H1 (cell line): ENCODE results near the gene RCC1. TPM values are rescaled to one million over a fixed set of nuclear protein-coding genes. Genes with fewer than 3 reads are reported as not detected.
A peak's percentile ranks its signal among the peaks of the same experiment; 100 is the strongest.

ENCODE experiments used
- ATF3 ChIP-seq: IDR thresholded peaks from 2 replicates; pipeline ENCODE4 v1.6.1; 2011; ENCODE audit warnings: low read depth, mild to moderate bottlenecking, low read length; ENCODE audit not compliant: insufficient read depth
- BACH1 ChIP-seq: IDR thresholded peaks from 2 replicates; pipeline ENCODE4 v1.6.1; 2012; ENCODE audit warnings: low read length, improper control_type of control experiment
- CTBP2 ChIP-seq: IDR thresholded peaks from 2 replicates; pipeline ENCODE4 v1.7.0; 2011; ENCODE audit warnings: borderline replicate concordance, mild to moderate bottlenecking, moderate library complexity, mixed read lengths, low read length; ENCODE audit not compliant: insufficient read depth, insufficient read length
- GABPA ChIP-seq: IDR thresholded peaks from 2 replicates; pipeline ENCODE4 v1.6.1; 2011; ENCODE audit warnings: mild to moderate bottlenecking, low read length, moderate library complexity, borderline replicate concordance; ENCODE audit not compliant: insufficient read depth
- HDAC2 ChIP-seq, 2 experiments: fragments of 300-600 bp in 1 of 2; sonication (generic) in 1 of 2; IDR thresholded peaks; 2 replicates each; pipeline ENCODE4 v1.6.1; 2011 to 2012; ENCODE audit warnings: low read depth in 2 of 2, low read length in 2 of 2, mild to moderate bottlenecking in 2 of 2, moderate library complexity in 2 of 2, borderline replicate concordance in 1 of 2, inconsistent platforms in 1 of 2
- HDAC6 ChIP-seq: IDR thresholded peaks from one replicate; pipeline ENCODE4 v1.7.1; 2012; ENCODE audit warnings: low read depth, mild to moderate bottlenecking, inconsistent platforms, low read length, moderate library complexity
- KDM5A ChIP-seq: fragments of 200-600 bp; IDR thresholded peaks from 2 replicates; pipeline ENCODE4 v1.7.1; 2012; ENCODE audit warnings: mild to moderate bottlenecking, low read length, inconsistent platforms, mixed read lengths
- POLR2AphosphoS5 ChIP-seq: IDR thresholded peaks from 2 replicates; pipeline ENCODE4 v1.6.1; 2011; ENCODE audit warnings: low read depth, low read length
- RBBP5 ChIP-seq: IDR thresholded peaks from 2 replicates; pipeline ENCODE4 v1.7.1; 2012; ENCODE audit warnings: low read depth, mild to moderate bottlenecking, inconsistent platforms, low read length, moderate library complexity, borderline replicate concordance
- TEAD4 ChIP-seq: IDR thresholded peaks from 2 replicates; pipeline ENCODE4 v1.6.1; 2012; ENCODE audit warnings: low read depth, low read length, inconsistent platforms, mixed read lengths
- ZNF274 ChIP-seq: IDR thresholded peaks from 2 replicates; pipeline ENCODE4 v1.7.0; 2012; ENCODE audit warnings: low read length, borderline replicate concordance; ENCODE audit errors: extremely low read depth
- polyA plus RNA-seq, 7 experiments: library from polyadenylated mRNA; depleted of rRNA in 3 of 7; stranded (reverse) in 5 of 7; unstranded in 2 of 7; fragments of >200 nt in 5 of 7; fragments of 200-250 nt in 2 of 7; gene quantifications; 1 replicate in 5 of 7; 2 replicates in 1 of 7; 4 replicates in 1 of 7; pipeline versions ENCODE4 v1.2.1 to v1.2.3, GENCODE V29; 2011 to 2013; ENCODE audit warnings: missing spikeins in 2 of 7, mixed read lengths in 2 of 7
- total RNA-seq: library from RNA; stranded (reverse); fragmentation: NEBNext Ultra II Directional; extraction: Animal tissue kit (Norgen Biotek cat#: 25700); gene quantifications from 2 replicates; pipeline ENCODE4 v1.2.1, GENCODE V29; 2021

RCC1 gene
- total and polyA plus RNA-seq, 2 of the 8 experiments (the other 6 are each of a cell fraction or from before 2014, with no cell fraction given), result 48.5 to 98.4 TPM

- TF ChIP-seq KDM5A (peak; percentile 69; the same call in 1 of the 2 replicates), RBBP5 (peak; percentile 30), HDAC2 (IDR thresholded peaks at IDR 0.05; ENCODE audit: borderline replicate concordance in 1 of 2, low read depth in 2 of 2, low read length in 2 of 2) (0 out of 4 replicates have a peak, but pooled peaks of 1 of the 2 experiments have one; percentile 65), CTBP2 (no peak), BACH1 (no peak; the same call in 1 of the 2 replicates), ZNF274 (no peak), TEAD4 (no peak), GABPA (no peak), ATF3 (no peak), HDAC6 (no peak), POLR2AphosphoS5 (no peak)
These were observed 47.2 kb downstream of the RCC1 start, which contains the start of gene TRNAU1AP (continued) for GRCh38 chr1:28552758-28553663.
